ENCODE results near the gene GRIPAP1.

Gene GRIPAP1

DNA sequence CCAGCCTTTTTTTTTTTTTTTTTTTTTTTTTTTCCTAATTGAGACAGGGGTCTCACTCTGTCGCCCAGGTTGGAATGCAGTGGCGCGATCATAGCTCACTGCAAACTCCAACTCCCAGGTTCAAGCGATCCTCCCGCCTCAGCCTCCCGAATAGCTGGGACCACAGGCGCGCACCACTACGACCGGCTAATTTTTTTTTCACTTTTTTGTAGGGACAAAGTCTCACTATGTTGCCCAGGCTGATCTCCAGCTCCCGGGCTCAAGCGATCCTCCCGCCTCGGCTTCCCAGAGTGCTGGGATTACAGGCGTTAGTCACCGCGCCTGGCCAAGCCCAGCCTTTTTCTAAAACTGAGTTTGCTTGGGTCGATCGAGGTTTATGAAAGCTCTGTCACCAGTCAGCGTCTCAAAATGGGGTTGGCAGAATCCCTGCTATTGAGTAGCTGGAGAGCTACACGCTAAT, 43.4 kb downstream of the GRIPAP1 start:
- no peak for DNase-seq

DNA sequence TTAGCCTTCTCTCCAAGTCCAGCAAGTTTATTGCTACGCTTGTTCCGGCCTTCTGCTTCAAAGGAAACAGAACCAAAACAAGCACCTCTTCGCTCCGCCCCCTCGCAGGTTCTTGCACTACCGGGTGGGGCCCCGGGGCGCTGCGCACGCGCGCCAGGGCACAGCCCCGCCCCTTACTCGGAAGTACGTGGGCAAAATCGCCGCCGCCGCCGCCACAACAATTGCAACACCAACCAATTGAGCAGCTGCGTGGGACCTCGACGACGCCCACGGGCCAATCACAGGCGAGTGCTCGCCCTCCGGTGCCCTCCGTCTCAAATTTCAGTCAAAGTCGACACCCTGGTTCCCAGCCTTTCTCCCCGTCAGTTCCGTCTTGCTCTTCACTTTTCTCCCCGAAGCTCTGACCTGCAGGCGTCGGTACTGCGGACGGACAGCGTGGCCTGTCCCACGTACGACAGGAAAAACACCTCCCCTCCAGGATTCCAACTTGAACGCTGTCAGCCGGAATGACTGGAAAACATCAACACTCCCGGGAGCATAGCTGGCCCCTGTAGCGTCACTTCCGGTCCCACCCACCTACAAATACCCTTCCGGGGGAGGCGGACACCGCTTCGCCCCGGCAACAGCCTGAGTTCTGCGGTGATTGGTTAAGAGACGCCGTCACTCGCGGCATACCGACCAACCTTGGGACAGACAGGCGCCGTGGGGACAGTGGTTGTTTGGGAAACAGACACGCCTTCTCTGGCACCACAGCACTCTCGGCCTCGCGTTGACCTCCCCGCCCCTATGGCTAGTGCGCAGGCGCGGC, 44.0 kb downstream of the GRIPAP1 start:
- DNase-seq = peak; percentile 90 to 93

DNA sequence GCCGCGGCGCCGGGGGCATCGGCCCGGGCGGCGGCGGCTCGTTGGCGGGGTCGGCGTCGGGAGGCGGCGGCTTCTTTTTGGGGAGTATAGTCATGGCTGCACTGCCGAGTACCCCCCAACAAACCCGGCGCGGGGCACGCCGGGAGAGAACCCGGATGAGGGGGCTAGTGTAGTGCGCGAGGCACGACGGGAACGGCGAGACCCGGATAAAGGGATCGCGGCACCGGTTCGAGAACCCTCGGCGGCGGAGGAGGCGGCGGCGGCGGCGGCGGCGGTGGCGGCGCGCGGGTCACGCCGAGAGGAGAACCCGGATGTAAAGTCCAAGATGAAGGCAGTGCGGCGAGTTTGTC, 44.6 kb downstream of the GRIPAP1 start, which contains the start of gene OTUD5:
Gene OTUD5, minus strand, starts transcription at position 131 of the 350 bp plus-strand sequence. Its CDS starts 37 bp downstream, at position 94.
- DNase-seq = peak; percentile 40 to 50

DNA sequence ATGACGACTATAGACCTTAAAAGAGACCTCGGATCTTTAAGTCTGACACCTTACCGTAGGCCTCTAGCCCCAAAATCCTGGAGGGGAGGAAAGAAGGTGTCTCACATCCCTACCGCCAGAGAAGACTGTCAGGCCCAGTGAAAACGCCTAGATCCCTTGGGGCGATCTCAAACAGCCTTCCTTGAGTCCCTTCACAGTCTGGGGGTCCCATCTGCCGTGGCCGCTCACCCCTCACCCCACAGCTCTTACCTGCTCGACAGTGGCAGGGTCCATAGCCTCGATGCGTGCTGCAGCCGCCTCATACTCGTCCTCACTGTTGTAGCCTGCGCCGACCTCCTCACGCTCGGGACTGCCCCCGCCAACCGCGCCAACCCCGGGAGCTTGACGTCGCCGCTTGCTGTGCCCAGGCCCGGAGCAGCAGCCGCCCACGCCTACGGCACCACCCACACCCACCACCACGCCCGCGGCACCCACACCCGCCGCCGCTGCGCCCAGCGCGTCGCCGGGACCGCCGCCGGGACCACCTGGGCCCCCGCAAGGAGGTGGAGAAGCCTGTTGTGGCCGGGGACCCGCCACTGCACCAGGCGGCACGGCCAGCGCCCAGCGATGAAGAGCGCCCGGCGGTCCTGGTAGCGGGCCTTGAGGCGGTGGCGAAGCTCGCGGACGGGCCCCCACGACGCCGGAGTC, 45.2 kb downstream of the GRIPAP1 start:
- DNase-seq = peak in 1 of 2 donors; percentile 26

GRCh38 chrX:48948589-48948988, 53.5 kb downstream of the GRIPAP1 start:
- DNase-seq = no peak

DNA sequence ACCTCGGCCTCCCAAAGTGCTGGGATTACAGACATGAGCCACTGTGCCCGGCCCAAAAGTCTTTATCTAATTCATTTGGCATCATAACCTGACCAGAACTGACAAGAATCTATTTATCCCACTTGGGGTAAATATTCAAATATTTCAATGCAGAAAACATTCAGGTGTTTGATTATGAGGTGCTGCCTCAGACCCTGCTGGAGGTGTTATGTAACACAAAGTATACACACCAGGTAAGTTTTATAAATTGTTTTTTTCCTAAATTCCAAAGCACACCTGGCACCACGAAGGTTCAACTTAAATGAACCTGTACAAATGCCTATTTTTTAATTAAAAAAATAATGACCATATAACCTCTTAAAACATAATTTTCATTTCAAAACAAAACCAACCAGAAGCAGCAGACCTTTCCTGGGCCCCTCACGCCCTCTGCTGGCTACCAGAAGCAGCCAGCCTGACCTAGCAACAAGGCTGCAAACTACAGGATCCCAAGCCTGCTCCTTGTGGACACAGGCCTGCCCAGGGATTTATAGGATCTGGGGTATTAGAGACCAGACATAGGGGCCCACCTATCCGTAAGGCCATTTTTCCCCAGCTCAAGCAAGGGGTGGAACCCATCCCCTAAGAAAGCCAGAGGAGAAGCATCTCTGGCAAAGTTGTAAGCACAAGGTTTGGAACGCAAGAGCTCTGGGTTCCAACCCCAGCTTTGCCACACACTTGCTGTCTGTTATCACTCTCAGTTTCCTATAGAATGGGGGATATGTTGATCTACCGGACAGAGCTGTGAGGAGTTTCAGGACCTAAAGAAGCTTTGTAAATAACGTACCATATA, 56.3 kb downstream of the GRIPAP1 start:
- DNase-seq = peak in 1 of 2 donors; percentile 49

GRCh38 chrX:48942895-48943294, 59.2 kb downstream of the GRIPAP1 start:
- DNase-seq = no peak

- no peak for DNase-seq
Measured at GRCh38 chrX:48940404-48940955, 61.6 kb downstream of the GRIPAP1 start.

DNA sequence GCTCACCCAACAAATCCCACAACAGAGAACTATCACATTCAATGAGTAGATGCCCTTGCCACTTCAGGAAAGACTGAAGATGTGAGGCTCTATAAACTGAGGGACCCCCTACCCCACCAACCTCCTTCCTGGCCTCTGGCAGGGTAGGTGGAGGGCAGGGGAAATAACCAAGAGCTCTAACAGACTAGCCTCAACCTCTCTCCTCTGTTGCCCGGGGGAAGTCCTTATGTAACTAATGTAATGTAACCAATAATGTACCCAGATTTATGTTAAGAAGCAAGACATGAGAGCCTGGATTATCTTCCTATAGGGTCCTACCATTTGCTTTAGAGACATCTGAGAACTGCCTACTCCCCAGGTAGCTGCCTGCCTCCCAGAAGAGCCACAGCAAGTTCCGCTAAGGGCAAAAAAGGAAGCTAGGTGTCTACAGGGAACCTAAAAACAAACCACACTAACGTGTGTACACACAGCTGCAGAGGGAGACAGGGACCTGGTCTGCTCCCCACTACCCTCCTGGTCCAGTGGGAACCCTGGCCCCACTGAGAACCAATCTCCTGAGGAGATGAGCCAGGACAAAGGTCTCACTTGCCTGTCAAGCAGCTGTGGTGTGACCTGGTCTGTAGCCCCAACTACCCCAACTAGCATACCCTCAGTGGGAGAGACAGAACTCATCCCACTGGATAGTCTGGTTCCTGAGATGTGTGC, 62.4 kb downstream of the GRIPAP1 start:
- DNase-seq = no peak

DNA sequence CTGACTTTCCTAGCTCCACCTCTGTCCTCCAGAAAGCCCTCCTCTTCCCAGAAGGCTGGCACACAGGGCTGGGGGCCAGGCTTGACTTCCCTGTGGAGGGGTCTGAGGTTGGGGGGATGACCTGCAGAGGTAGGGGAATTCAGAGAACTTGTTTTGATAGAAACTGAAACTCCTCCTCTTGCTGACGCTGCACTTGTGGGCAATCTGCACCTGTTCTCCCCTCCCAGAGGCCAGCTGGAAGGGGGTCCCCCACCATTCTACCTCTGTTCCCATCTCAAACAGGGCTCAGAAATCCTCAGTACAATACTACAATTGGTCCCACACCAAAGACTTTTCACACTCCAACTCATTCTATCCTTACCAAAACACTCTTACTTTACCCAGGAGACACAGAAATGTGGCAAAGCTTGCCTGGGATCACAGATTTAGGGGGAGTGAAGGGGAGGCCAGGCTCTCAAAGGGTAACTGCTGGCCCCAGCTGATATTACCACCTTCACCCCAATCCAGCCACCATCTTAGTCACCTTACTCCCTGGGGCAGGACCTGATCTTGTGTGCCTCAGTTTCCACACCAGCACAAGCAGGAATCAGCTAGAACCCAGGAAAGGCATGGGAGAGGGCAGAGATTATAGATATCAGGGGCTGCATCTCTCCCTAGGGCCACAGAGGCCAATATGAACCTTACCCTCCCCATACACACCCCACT, 63.2 kb downstream of the GRIPAP1 start:
- no peak for DNase-seq

- peak; percentile 67 to 89 for DNase-seq
Measured at GRCh38 chrX:48937054-48937907, 64.8 kb downstream of the GRIPAP1 start.

- DNase-seq = peak; percentile 18 to 66
Measured at GRCh38 chrX:48936429-48937053, 65.5 kb downstream of the GRIPAP1 start.

GRCh38 chrX:48935301-48935670, 66.8 kb downstream of the GRIPAP1 start:
- DNase-seq = peak; percentile 19 to 57

- peak; percentile 44 to 58 for DNase-seq
Measured at GRCh38 chrX:48934581-48935300, 67.3 kb downstream of the GRIPAP1 start.

DNA sequence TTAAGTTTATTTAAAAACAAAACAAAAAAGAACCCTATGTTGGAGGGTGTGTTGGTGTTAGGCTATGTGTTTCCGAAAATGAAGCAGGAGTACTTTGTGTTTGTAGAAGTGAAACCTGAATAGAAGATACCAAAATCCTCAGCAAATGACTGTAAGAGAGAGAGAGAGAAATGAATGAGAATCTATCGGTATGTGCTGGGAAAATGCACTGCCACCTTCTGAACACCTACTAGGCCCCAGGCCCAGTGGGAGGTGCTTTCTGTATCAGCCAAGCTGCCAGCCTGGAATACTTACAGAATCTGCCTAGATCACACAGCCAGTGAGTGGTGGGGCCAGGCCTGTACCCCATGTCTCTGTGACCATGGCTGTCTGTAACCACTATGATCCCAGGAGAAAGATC, 68.3 kb downstream of the GRIPAP1 start:
- no peak for DNase-seq

DNA sequence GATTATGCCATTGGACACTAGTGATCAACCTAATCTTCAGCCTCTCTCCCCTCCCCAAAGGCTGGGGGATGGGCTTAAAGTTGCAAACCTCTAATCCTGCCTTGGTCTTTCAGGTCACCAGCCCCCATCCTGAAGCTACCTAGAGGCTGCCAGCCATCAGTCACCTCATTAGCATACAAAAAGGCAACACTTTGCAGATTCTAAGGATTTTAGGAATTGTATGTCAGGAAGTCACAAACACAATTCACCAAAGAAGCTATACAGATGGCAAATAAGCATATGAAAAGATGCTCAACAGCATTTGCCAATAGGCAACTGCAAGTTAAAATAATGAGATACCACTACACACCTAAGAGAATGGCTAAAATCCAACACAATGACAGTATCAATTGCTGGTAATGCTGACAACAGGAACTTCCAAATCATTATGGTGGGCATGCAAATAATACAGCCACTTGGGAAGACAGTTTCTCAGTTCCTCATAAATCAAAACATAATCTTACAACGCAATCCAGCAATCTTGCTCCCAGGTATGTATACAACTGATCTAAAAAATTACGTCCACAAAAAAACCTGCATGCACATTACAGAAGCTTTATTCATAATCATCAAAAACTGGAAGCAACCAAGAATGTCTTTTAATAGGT, 74.2 kb downstream of the GRIPAP1 start:
- no peak for DNase-seq

DNA sequence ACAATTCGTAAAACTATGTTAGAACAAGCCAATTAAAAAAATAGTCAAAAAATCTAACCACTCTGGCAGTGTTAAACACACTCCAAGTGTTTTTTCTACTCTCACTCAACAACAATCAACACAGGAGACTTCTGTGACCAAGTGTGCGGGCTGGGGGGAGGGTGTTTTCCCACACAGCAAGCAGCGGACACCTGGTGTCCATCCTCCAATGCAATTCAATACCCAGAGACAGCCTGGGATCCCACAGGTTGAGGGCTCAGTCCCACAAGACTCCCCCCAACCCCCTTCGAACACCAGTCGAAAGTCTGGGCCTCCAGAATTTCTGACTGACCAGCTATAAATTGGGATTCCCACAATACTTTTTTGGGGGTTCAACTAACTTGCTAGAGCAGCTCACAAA, 74.9 kb downstream of the GRIPAP1 start:
- DNase-seq = no peak

- DNase-seq = no peak
Measured at GRCh38 chrX:48924270-48924669, 77.8 kb downstream of the GRIPAP1 start.

DNA sequence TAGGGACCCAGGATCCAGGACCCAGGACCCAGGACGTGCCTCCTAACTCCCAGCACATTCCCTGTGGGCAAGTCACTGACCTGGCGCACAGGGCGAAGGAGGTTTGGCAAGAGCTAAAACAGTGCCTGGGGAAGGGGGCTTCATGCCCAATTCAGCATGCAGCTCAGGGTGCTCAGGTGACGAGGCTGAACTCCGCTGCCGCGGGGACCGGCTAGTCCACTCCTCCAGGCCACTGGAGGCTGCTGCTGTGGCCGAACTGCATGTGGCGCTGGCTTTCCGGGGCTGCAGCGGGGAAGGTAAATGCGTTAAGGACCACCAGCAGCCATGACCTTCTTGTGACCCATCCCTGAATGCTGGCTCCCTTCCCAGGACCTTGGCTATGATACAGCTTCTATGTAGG, 78.3 kb downstream of the GRIPAP1 start:
- no peak for DNase-seq
